SW 1271 (cell line): Measurements from ENCODE around the gene LCN15.

Source experiments
- DNase-seq, 2 experiments: peaks; one replicate each; lab custom pipeline; 2025; lab: John Stamatoyannopoulos, UW

LCN15 gene

GRCh38 chr9:136740971-136741882, 23.1 kb downstream of the LCN15 start:
- DNase-seq: no peak

DNA sequence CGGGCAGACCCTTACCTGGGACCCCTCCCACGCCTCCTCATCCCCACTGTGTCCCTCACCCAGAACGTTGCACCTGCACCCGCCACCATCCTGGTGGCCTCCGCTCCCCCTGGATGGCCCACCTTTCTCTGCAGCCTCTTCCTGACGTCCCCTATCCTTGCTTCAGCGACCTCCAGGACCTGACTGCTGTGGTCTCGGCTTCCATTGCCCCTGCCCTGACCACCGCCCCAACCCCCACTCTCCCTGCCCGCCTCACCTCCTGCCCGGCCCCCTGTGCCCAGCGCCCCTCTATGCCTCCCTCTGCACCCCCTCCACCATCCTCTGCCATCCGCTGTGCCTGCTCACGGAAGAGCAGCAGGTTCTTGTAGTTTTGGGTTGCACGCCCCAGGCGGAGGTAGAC, 23.8 kb downstream of the LCN15 start:
- no peak for DNase-seq

DNA sequence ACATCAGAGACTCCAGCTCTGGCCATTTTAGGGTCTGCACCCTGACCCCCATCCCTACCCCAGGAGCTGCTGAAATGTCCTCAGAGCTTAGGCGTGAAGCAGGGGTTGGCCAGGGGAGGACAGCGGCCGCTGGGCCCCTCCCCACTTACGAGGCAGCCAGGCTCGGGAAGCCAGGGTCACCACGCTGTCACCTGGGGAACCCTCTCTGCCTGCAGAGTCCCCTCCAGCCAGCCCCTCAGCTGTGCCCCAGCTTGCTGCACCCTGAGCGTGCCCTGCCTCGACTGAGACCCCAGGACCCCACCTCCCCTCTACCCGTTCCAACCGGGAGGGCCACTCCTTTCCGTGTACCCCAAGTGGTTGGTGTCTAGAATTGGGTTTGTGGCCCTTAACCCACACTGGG, 24.2 kb downstream of the LCN15 start:
- no peak for DNase-seq

- DNase-seq: no peak
These were observed 24.8 kb downstream of the LCN15 start for GRCh38 chr9:136739509-136739908.

- no peak for DNase-seq
These were observed 25.4 kb downstream of the LCN15 start for GRCh38 chr9:136738960-136739359.

DNA sequence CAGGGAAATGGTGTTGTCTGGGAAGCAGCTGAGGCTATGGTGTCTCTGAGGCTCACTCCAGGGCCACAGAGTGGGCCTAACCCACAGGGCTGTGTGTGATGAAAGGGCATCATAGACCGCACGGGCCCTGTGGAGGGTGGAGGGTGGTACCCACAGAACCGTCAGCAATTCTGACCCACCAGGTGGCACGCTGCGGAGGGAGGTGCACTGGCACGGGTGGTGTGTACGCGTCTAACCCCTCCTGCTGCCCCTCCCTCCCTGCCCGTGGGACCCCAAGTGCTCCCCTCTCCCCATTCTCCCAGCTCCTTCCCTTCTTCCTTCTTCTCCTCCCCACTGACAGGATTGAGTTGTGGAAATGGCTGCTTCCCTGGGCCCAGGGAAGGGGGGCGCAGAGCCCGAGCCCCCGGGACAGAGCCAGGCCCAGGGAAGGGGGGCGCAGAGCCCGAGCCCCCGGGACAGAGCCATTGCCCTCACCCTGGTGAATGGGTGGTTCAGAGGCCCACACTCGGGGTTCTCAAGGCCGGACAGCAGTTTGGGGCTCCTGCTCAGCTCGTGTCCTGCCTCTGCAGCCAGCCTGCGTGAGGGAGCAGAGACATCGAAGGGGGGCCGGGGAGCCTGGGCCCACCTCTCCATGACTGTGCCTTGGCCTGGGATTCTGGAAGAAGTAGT, 28.4 kb downstream of the LCN15 start:
- no peak for DNase-seq

DNA sequence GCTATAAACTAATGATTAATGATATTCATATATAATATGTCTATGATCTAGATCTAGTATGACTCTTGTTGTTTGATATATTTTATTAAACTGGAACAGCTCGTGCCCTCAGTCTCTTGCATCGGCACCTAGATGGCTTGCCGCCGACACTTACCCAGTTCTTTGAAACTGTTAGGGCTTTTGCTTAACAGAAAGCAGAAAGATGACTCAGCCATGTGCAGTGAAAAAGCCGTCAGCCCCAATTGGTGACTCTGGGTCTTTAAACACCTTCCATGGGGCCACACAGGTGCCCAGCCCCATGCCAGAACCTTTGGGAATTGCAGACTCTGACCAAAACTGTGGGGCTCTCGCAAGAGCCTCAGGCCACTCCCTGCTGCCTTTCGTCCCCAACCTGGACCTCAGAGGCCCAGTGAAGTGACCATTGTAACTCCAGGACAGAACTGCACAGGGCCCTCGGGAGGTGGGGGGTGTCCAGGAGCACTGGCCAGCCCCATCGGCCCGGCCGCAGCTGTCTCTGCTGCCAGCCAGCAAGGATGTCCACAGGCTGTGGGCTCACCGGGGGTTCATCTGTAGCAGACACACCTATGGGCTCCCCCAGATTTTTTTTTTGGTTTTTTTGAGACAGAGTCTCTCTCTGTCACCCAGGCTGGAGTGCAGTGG, 29.4 kb downstream of the LCN15 start:
- no peak for DNase-seq

DNA sequence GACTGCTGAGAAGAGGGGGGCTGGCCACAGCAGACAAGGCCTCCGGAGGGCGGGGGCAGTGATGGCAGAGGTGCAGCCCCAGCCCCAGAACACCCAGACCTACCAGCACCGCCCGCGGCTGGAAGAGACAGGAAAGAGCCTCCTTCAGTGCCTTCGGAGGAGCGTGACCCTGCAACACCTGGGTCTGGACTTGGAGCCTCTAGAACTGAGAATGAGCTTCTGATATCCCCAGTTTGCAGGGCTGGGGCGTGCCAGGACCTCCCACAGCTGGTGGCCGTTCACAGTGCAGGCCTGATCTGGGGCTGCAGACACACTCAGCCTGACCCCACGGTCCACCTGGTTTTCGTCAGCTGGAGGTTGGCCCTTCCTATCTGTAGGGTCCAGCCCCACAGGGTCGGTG, 30.7 kb downstream of the LCN15 start:
- DNase-seq: no peak

DNA sequence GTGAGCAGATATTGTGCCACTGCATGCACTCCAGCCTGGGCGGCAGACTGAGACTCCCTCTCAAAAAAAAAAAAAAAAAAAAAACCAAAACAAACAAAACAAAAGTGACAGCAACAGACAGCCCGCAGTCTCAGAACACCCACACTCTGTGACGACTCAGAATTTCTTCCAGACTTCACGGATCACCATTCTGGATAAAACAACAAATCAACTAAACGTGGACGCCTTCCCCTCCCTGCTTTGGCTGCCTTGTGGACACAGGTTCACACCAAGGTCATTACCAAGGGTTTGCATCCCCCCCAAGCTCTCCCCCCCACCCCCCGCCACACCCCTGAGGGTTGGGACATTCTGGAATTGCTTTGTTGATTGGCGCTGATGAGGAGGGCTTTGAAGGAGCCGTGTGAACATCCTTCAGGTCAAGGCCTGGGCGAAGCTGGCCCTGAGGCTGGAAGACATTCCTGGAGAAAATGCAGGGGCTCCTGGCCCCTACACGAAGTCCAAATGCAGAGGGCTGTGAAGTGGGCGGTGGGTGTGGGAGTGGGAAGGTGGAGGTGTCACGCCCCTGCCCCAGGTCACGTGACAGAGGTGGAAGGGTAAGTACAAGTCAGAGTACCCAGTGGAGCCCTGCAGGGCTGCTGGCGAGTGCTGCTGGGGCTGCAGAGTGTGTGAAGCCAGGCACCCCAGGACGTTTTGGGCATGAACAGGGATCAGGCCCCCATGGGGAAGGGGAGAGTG, 31.7 kb downstream of the LCN15 start:
- DNase-seq: no peak

DNA sequence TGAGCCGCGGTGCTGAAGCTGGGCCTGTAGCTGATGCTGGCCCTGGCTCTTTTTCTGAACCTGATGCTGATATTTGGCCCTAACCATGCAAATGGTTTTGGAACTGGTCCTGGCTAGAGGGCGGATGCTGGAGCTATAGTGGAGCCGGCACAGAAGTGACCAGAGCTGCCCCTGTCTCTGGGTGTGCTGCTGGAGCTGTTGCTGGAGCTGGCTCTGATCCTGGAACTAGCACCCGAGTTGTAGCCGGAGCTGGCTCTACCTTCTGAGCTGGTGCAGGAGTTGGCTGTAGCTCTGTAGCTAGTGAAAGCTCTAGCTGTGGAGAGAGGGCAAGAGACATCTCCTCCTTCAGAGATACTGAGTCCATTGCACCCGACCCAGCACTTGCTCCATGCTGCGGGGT, 34.4 kb downstream of the LCN15 start:
- DNase-seq: no peak

GRCh38 chr9:136729144-136729543, 35.2 kb downstream of the LCN15 start:
- DNase-seq: peak in 1 of 2 experiments; percentile 60

DNA sequence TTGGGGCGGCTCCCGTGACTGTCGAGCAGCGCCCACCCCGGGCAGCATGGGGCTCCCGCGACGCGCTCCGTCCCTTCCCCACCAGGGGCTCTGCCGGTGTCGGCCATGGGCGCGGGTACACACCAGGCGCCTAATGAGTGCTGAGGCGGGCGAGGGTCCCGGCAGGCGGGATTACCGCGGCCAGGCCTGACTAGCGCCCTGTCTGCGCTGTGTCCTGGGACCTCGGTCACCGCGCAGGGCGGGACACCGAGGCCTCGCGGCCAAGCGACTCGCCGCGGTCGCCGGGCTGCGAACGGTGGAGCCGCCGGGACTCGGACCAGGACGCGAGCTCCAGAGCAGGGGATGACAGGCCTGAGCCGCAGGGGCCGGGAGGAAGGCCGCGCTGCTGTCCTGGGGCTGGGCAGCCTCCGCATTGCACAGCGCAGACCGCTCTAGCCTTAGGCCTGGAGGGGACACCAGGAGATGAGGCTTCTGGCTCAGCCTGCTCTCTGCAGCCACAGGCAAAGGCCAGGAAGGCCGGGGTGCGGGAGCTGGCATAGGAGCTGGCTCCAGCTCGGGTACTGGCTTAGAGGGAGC, 35.7 kb downstream of the LCN15 start:
- DNase-seq: peak in 1 of 2 experiments; percentile 60

GRCh38 chr9:136728080-136728547, 36.2 kb downstream of the LCN15 start:
- DNase-seq: peak; percentile 44 to 83

GRCh38 chr9:136726631-136727191, 37.6 kb downstream of the LCN15 start:
- no peak for DNase-seq

GRCh38 chr9:136726118-136726517, 38.2 kb downstream of the LCN15 start:
- no peak for DNase-seq

GRCh38 chr9:136725612-136726011, 38.7 kb downstream of the LCN15 start:
- DNase-seq: no peak

GRCh38 chr9:136724772-136725171, 39.5 kb downstream of the LCN15 start:
- no peak for DNase-seq

DNA sequence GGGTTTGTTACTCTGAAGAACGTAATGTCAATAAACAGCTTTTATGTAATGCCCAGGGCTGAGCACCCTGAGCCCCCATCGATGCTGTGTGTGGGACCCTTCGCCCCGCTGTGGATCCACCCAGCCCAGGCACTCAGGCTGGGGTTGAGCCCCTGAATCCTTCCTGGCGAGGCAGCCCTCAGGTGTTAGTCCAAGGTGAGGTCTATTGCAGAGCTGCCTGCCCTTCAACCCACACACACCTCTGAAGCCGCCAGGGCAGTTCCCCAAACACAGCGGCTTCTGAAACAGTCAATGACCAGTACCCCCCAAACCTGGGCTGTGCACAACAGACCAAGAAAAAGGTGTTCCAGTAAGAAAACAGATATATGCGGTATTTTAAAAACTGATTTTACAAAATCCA, 40.3 kb downstream of the LCN15 start:
- DNase-seq: no peak

DNA sequence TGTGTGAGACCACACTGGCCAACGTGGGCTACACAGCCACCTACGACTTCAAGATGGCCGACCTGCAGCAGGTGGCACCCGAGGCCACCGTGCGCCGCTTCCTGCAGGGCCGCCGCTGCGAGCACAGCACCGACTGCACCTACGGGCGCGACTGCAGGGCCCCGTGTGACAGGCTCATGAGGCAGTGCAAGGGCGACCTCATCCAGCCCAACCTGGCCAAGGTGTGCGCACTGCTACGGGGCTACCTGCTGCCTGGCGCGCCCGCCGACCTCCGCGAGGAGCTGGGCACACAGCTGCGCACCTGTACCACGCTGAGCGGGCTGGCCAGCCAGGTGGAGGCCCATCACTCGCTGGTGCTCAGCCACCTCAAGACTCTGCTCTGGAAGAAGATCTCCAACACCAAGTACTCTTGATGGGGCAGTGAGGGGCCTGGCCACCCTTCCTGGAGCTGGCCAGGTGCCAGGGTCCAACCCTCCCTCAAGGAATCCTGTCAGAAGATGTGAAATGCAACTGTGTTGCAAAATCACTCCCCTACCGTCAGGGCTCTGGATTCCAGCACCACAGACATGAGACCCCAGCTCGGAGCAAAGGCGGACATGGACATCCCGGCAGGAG, 40.8 kb downstream of the LCN15 start:
- DNase-seq: no peak

- DNase-seq: no peak
These were observed 41.4 kb downstream of the LCN15 start for GRCh38 chr9:136722969-136723356.
